HG03108 (cell line): ENCODE measurements around the gene TUBA1B.
"Not testable (repeated sequence)": the region's sequence is repeated elsewhere in the genome, so short reads cannot be mapped to it uniquely, and the experiment has no call there.

ENCODE experiments used
- ATAC-seq: cut with Tn5 transposase; IDR thresholded peaks from one replicate; pipeline ENCODE4 v1.9.1; 2021; ENCODE audit warnings: moderate library complexity; ENCODE audit not compliant: unreplicated experiment

TUBA1B gene

GRCh38 chr12:49131051-49131893 lies at the start of gene TUBA1B:
Gene TUBA1B, minus strand, starts transcription at chr12:49131395. Its CDS starts 95 bp downstream, at chr12:49131300.
- ATAC-seq = peak; percentile 71

- no peak for ATAC-seq
Measured at GRCh38 chr12:49174218-49174617, 43.0 kb upstream of the TUBA1B start.

GRCh38 chr12:49170924-49171323 lies 39.7 kb upstream of the TUBA1B start:
- no peak for ATAC-seq

GRCh38 chr12:49165114-49165513 lies 33.9 kb upstream of the TUBA1B start:
- ATAC-seq = no peak

GRCh38 chr12:49161901-49162300 lies 30.7 kb upstream of the TUBA1B start:
- ATAC-seq = not testable (repeated sequence)

DNA sequence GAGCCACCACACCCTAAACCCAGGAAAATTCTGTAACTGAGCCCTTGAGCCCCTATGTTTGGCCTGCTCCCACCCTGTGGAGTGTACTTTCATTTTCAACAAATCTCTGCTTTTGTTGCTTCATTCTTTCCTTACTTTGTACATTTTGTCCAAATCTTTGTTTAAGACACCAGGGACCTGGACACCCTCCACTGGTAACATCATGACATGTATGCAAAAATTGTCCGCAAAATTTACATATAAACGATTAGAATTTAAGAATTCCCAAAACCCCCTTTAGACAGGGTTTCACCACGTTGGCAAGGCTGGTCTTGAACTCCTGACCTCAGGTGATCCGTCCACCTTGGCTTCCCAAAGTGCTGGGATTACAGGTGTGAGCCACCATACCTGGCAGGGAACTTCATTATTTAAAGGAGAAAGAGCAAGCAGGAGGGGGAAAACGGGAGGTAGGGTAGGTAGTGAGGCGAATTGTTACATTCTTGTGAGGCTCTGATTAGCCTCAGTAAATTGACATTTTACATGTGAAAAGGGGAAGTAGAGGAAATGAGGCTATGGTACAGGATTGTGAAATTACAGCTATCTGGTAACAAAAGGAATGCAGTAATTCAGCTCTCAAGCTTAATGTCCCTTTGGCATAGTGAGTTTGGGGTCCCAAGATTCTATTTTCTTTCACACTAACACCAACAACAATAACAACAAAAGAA lies 30.0 kb upstream of the TUBA1B start:
- ATAC-seq = no peak

DNA sequence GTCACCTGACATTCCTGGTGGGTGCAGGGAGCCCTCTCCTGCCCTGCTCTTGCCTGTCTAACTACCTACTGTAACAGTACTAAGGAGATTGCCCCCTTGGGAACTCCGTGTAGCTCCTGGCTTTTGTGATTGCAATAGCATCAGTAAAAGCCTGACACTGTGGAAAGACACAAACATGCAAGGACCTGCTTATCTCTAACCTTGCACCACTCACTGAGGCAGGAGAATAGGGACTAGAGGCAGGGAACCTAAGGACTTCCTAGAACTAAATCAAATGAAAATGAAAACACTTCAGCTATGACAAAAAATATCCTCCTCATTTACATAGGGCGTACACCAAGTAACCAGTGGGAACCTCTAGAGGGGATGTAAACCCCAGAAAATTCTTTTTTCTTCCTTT lies 29.2 kb upstream of the TUBA1B start:
- no peak for ATAC-seq

GRCh38 chr12:49154221-49154620 lies 23.0 kb upstream of the TUBA1B start:
- ATAC-seq = no peak

DNA sequence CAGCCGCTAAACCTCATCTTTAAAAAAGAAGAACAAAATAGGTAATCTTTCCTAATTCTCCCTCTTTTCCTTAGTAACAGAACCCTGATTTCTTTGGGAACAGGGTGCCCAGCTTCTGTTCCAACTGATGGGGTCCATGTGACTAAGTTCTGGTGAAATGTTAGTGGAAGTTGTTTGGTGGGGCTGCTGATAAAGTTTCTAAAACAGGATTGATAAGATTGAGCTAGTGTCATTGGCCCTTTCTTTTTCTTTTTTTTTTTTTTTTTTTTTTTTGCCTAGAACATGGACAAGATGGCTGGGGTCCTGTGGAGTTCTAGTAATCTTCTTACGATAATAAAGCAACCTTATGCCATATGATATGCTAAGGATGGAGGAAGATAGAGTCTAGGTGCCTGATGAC lies 16.2 kb upstream of the TUBA1B start:
- no peak for ATAC-seq

DNA sequence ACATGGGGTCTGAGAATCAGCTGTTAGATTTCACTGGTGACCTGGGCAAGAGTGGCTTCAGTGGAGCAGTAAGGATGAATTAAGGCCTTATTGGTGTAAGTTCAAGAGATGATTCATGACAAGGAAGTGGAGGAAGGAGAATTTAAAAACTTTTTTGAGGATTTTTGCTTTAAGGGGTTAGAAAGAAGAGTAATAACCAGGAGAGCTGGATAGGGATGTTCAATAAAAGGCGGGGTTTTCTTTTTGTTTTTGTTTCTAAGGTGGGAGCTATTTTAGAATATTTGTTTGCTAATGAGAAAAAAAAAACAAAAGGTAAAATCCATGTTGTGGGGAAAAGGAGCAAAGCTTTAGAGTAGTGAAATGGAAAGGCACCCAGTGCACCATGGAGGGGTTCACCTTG lies 15.2 kb upstream of the TUBA1B start:
- no peak for ATAC-seq

GRCh38 chr12:49144384-49144783 lies 13.2 kb upstream of the TUBA1B start:
- ATAC-seq = no peak

DNA sequence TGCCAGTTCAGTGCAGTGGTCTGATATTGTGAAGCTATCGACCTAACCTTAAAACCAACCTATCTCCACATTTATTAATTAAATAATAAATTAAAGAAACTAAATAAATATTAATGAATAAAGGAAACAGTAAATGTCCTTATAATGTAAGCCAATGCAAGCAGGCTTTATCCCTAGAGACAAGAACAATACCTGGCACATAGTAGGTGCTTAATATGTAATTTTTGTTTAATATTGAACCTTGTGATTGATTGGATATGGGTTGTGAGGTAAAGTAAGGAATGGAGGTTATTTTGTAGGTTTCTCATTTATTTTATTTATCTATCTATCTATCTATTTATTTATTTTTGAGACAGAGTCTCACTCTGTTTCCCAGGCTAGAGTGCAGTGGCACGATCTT lies 7.8 kb upstream of the TUBA1B start:
- ATAC-seq = no peak

- no peak for ATAC-seq
Measured at GRCh38 chr12:49138587-49138986, 7.4 kb upstream of the TUBA1B start.

DNA sequence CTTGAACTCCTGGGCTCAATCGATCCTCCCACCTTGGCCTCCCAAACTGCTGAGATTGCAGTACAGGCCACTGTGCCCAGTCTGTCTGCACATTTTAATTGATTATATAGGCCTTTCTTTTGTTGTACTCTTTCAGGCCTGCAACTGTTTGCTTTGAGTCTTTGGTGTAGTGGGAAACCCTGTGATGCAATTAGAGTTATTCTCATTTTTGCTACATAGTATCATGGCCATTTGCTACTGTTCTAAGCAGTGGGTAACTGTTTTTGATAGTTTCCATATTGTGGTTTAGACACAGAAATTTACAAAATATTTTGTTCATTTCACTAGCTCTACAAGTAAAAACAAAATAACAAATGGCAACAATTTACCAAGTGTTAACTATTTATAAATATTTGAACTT lies 6.3 kb upstream of the TUBA1B start:
- ATAC-seq = no peak

DNA sequence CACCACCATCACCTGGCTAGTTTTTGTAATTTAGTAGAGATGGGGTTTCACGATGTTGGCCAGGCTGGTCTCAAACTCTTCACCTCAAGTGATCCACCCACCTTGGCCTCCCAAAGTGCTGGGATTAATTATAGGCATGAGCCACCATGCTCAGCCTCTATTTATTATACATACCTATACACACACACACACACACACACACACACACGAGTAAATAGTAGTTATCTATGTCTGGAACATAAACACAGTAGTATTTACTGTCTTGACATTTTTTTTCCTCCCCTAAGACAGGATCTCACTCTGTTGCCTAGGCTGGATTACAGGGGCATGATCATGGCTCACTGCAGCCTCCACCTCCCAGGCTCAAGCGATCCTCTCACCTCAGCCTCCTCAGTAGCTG lies 5.8 kb upstream of the TUBA1B start:
- not testable (repeated sequence) for ATAC-seq

DNA sequence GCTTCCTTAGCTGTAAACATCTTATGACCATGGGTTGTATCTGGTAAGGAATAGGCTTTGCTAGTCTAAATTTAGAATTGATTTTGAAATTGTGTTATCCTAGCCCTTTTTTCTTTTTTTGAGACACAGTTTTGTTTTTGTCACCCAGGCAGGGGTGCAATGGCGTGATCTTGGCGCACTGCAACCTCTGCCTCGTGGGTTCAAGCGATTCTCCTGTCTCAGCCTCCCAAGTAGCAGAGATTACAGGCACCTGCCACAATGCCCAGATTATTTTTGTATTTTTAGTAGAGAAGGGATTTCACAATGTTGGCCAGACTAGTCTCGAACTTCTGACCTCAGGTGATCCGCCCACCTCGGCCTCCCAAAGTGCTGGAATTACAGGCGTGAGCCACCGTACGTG lies 2.4 kb upstream of the TUBA1B start:
- ATAC-seq = no peak

- ATAC-seq = no peak
Measured at GRCh38 chr12:49133014-49133413, 1.8 kb upstream of the TUBA1B start.

DNA sequence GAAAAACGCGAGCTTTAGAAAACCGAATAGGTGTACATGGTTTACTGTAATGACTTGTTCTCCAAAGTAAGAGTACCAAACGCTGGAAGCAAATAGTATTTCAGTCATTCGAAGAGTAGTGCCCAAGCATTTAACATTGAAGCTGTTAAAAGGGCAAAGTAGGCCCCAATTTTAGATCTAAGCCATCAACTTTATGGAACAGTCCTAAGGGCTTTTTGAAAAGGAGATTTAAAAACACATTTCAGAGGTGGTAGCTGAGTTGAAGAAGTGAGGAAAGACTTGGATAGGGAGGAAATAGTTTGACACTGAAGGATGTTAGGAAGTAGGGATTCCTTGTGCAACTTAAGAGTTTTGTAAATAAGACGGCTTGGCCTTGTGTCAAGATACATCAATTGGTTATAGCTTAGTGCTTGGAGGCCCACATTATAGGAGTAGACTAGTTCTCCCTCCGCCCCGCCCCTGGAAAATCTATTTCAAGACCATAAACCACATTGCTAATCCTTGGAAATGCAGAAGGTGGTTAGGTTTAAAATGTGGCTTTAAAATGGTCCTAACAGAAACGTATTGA lies 783 bp upstream of the TUBA1B start:
- ATAC-seq = peak; percentile 2

DNA sequence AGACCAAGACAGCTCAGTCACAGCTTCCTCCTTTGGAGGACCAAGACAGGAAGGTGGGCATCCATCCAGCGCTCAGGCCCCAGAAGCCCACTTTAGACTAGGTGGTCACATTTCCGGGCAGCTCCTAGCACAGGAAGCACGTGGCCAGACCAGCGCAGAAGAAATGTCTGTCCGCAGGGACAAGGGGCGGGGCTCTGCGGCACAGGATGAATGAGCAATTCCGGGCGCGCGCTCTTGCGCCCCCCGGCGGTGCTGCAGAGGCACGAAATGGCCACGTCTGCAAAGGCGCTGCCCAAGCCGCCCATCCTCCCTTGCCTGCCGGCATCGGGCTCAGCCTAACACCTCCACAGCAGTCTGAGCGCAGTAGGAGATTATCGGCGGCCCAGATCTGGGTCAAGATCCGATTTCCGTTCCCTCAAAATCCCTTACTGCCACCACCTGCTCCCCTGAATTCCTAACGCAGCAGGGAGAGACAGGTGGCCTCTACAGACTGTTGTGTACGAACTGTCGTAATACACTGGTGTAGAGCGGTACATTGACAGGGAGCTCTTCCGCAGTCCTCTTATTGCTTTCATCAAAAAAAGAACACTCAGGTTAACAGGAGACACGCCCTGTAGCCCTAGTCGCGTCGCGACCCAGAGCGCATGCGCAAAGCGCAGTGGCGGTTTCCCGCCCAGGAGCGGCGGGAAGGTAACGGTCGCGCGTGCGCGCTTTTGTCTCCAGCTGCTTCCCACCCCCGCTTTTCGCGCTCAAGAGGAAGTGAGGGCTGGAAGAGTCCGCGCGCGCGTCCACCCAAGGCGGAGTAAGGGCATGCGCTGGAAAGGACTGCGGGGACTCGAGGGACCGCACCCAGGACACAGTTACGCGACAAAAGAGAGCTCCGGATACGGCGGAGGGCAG lies 794 bp downstream of the TUBA1B start:
- ATAC-seq = peak; percentile 47

DNA sequence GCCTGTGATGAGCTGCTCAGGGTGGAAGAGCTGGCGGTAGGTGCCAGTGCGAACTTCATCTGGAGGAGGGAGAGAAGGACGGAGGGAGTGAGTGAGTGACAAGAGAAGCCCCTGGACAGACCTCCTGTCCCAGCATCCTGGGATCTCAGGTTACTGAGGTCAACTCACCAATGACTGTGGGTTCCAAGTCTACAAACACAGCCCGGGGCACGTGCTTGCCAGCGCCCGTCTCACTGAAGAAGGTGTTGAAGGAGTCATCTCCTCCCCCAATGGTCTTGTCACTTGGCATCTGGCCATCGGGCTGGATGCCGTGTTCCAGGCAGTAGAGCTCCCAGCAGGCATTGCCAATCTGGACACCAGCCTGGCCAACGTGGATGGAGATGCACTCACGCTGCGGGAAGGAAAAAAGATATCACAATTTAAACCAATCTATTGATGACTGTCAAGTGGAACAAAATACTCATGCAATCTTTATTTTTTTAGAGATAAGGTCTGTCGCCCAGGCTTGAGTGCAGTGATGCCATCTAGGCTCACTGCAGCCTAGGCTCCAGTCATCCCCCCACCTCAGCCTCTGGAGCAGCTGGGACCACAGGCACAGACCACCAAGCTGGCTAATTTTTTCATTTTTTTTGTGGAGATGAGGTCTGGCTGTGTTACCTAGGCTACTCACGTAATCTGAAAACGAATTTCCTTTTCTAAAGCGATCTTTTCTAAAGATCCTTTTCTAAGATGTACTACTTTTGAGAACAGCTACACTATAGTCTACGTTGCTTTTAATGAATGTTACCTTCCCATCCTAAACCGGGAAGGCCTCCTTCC lies 1.7 kb downstream of the TUBA1B start:
- no peak for ATAC-seq
